NB4 (cell line): ENCODE measurements around the gene CABP7.

ENCODE experiments used
- CTCF ChIP-seq: IDR thresholded peaks from one replicate; pipeline ENCODE4 v1.5.1; 2012; ENCODE audit warnings: low read depth, low read length
- MYC ChIP-seq: IDR thresholded peaks from 2 replicates; pipeline ENCODE4 v1.6.1; 2011; ENCODE audit warnings: low read depth, low read length
- POLR2A ChIP-seq: IDR thresholded peaks from 2 replicates; pipeline ENCODE4 v1.6.1; 2011; ENCODE audit warnings: mild to moderate bottlenecking; ENCODE audit not compliant: insufficient read length; ENCODE audit errors: extremely low read depth

- no peak for TF ChIP-seq POLR2A
- TF ChIP-seq CTCF, result no peak
- TF ChIP-seq MYC, result no peak
Observed at GRCh38 chr22:29726512-29727130, 6.8 kb downstream of the CABP7 start.
